Measurements from ENCODE around the gene ANKRD37.
"Not testable (repeated sequence)": the region's sequence is repeated elsewhere in the genome, so short reads cannot be mapped to it uniquely, and the experiment has no call there.

Gene ANKRD37, protein sequence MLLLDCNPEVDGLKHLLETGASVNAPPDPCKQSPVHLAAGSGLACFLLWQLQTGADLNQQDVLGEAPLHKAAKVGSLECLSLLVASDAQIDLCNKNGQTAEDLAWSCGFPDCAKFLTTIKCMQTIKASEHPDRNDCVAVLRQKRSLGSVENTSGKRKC

DNA sequence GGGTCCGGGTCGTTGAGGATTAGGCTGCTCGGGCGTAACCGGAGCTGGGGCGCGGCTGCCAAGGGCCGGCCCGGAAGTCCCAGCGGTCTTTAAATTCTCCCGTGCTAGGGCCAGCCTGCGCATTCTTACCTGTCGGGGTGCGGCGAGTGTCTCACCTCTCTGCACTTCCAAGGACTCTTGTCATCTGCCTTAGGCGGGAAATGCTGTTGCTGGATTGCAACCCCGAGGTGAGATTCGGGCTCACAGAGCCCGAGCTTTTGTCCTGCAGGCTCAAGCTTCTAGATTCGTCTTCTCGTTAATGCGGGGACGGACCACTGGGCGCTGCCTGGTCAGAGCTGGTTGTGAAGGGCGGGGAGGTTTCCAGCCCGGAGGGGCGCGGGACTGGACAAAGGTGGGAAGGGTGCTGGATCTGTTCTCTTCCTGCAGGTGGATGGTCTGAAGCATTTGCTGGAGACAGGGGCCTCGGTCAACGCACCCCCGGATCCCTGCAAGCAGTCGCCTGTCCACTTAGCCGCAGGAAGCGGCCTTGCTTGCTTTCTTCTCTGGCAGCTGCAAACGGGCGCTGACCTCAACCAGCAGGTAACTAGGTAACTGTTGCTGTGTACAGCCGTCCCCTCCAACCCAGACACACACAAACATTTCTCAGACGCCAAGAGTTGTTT, at the start of gene ANKRD37:
ANKRD37 (plus strand) TSS at position 118 of the 662 bp plus-strand sequence; CDS start at position 201, 83 bp downstream.
- no peaks in the 10 kb centered on the region for H3K9me3 Mint-ChIP-seq
- peak within 1 kb of the TSS; percentile 94 for H3K4me3 Mint-ChIP-seq
- H3K36me3 Mint-ChIP-seq, result peaks cover 4 to 15% of the 10 kb centered on the region in 2 donors
- no peaks in the 10 kb centered on the region for H3K27me3 Mint-ChIP-seq
- ATAC-seq (replicated peaks), result no peak
- no peak for DNase-seq
- H3K27ac Mint-ChIP-seq, result peak within 1 kb of the TSS; percentile 97
- H3K4me1 Mint-ChIP-seq, result peaks cover 16 to 42% of the 10 kb centered on the region in 2 donors

DNA sequence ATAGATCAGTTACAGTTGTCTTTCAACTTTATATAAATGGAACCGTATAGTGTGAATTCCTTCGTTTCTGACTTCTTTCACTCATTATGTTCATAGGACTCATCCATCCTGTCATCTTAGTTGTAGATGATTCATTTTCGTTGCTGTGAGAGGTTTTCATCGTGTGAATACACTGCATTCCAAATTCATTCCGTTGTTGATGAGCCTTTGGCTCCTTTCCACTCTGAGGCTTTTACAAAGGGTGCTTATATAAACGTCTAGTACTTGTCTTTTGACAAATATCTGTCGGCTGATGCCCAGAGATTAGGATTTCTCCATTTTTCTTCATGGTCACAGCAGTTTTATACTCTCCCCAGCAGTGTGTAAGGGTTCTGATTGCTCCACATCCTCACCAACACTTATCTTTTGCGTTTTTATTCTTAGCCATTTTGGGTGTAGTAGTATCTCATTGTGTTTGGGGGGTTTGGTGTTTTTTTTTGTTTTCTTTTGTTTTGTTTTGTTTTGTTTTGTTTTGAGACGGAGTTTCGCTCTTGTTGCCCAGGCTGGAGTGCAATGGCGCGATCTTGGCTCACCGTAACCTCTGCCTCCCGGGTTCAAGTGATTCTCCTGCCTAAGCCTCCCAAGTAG, 49.6 kb upstream of the ANKRD37 start:
- peaks cover 22 to 39% of the 10 kb centered on the region in 2 donors for H3K4me1 Mint-ChIP-seq
- H3K36me3 Mint-ChIP-seq, result peaks cover 53 to 60% of the 10 kb centered on the region in 2 donors
- no peak overlapping the region for H3K27ac Mint-ChIP-seq
- H3K4me3 Mint-ChIP-seq, result no peak overlapping the region
- H3K27me3 Mint-ChIP-seq, result no peaks in the 10 kb centered on the region
- no peaks in the 10 kb centered on the region for H3K9me3 Mint-ChIP-seq
- DNase-seq (no peak), ATAC-seq (replicated peaks) (no peak)

DNA sequence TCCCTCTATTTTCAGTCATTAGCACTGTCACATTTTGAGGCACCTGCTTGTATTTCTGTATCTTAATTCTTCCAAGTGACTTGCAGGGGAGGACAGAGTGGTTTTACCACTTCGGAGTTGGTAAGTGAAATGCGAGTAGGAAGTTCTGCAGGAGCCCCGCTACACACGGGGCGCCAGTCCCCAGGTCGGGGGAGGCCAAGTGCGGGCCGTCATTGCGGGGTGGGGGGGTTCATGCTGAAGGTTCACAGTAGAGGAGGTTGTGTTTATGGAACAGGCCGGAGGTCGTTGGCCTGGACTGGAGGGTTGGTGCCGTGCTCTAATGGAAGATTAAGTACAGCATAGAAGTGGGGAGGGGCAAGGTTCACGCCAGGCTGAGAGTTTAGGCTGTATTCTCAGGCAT, 45.0 kb upstream of the ANKRD37 start:
- Mint-ChIP-seq H3K4me3 (no peak overlapping the region), H3K4me1 (peaks cover 6 to 13% of the 10 kb centered on the region in 2 donors), H3K36me3 (peaks cover 66 to 80% of the 10 kb centered on the region in 2 donors), H3K27me3 (no peaks in the 10 kb centered on the region), H3K27ac (no peak overlapping the region), H3K9me3 (no peaks in the 10 kb centered on the region)
- DNase-seq (no peak), ATAC-seq (replicated peaks) (no peak)

DNA sequence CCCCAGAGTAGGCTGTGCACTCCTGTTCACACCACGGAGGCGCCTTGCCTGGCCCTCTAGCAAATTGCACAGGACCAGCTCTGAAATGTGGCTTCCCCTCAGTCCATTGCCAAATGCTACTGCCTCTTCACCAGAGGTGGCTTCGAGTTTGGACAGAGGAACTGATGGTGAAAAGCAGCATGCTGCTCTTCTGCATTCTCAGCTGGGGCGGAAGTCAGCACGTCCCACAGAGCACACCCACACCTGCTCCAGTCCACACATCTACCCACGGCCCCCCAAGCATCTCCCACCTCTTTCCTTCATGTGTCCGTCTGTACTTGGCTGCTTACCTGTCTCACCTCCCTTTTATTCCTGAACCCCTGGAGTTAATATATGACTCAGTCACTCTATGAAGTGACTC, 44.4 kb upstream of the ANKRD37 start:
- Mint-ChIP-seq H3K27me3 (no peaks in the 10 kb centered on the region), H3K27ac (no peak overlapping the region), H3K4me1 (peaks cover 2 to 13% of the 10 kb centered on the region in 2 donors), H3K36me3 (peaks cover 62 to 79% of the 10 kb centered on the region in 2 donors), H3K9me3 (no peaks in the 10 kb centered on the region), H3K4me3 (no peak overlapping the region)
- ATAC-seq (replicated peaks) (no peak), DNase-seq (no peak)

DNA sequence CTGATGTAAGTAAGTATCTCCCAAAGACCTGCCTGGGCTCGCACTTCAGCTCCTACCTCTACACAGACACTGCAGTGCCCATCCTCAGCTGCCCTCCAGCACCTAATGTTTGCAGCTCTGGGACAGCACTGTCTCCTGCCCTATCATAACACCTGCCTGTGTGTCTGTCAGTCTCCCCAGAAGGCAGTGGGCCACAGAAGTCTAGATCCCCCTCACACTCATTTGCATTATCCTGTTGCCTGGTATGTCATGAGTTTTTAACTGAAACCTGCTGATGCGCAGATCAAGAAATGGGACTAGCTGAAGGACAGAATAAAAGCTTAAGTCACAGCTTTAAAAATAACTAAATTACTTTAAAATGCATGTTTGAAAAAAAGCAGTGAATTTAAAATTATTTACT, 43.9 kb upstream of the ANKRD37 start:
- no peak for DNase-seq
- no peak overlapping the region for H3K27ac Mint-ChIP-seq
- no peaks in the 10 kb centered on the region for H3K9me3 Mint-ChIP-seq
- peaks cover 2 to 13% of the 10 kb centered on the region in 2 donors for H3K4me1 Mint-ChIP-seq
- no peak overlapping the region for H3K4me3 Mint-ChIP-seq
- no peaks in the 10 kb centered on the region for H3K27me3 Mint-ChIP-seq
- ATAC-seq (replicated peaks), result no peak
- peaks cover 62 to 80% of the 10 kb centered on the region in 2 donors for H3K36me3 Mint-ChIP-seq

DNA sequence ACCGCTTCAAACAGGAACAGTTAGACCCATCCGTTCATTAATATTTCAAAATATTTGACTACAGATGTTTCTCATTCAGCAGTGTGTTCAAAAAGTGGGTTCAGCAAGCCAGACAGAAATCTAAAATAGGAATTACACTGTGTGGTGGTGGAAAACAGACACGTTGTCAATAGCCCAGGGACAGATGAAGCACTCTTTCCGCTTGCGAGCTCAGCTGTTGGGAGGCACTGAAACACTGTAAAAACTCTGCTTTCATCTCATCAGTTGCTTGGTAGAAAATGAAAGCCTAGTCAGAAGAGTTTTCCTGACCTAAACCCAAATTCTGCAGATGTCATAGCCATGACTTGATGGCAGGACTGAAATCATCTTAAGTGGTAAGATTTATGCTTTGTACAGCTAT, 39.4 kb upstream of the ANKRD37 start:
- H3K36me3 Mint-ChIP-seq, result peaks cover 33 to 49% of the 10 kb centered on the region in 2 donors
- DNase-seq, result no peak

DNA sequence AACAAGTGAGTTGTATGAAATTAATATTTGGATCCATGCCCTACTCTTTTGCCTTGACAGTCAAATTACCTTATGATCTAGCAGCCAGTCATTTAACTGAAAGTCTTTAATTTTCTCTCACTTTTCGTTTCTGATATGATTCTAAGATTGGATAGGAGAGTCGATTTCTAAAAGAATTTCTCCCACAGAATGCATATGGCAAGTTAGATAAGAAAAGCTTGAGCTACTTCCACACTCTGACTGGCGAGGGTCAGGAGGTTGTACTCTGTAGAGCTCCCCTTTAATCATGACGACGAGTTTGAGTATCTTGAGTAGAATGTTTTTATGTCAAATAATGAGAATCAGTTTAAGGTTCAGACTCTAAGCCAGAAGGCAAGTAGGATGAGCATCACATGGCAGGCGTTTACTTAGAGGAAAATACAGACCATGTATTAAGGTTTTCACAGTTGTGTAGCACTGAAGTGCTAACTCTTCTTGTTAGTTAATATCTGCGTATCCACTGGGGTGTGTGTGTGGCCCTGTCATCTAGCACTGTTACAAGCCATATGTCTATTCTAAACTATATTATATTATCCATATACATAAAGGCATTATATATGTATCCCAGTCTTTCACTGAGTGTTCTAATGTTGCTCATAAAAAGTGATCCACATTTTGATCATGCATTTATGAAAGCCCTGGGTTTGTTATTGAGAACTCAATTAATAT, 38.8 kb upstream of the ANKRD37 start:
- Mint-ChIP-seq H3K36me3 (peaks cover 26 to 42% of the 10 kb centered on the region in 2 donors), H3K4me3 (no peak overlapping the region), H3K27me3 (no peaks in the 10 kb centered on the region), H3K27ac (peak overlapping the region; percentile 47), H3K4me1 (no peaks in the 10 kb centered on the region), H3K9me3 (no peaks in the 10 kb centered on the region)
- no peak for ATAC-seq (replicated peaks)
- no peak for DNase-seq

More for the DNA sequence above, 39.4 kb upstream of the ANKRD37 start:
- Mint-ChIP-seq H3K9me3 (no peaks in the 10 kb centered on the region), H3K27ac (no peak overlapping the region), H3K27me3 (no peaks in the 10 kb centered on the region), H3K4me3 (no peak overlapping the region), H3K4me1 (no peaks in the 10 kb centered on the region)
- no peak for ATAC-seq (replicated peaks)

DNA sequence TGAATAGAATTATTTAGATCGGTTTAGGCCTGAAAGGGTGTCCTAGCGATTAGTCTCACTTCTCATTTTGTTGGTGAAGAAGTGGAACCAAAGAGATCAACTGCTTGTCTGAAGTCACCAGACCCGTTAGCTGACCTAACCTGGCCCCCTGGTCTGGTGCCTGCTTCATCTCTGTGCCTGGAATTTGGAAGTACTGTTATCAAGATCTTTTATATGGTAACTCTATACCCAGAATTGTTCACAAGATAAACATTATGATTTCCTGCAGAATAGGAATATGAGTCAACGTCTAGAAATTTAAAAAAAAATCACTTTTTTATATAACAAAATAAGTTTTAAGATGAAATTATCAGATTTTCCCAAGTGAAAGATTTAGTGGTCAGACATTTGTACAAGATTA, 38.1 kb upstream of the ANKRD37 start:
- Mint-ChIP-seq H3K27ac (no peak overlapping the region), H3K4me1 (no peaks in the 10 kb centered on the region), H3K4me3 (no peak overlapping the region), H3K9me3 (no peaks in the 10 kb centered on the region), H3K36me3 (peaks cover 24 to 38% of the 10 kb centered on the region in 2 donors), H3K27me3 (no peaks in the 10 kb centered on the region)
- DNase-seq, result no peak
- peak in 1 of 2 donors; percentile 51 for ATAC-seq (replicated peaks)

DNA sequence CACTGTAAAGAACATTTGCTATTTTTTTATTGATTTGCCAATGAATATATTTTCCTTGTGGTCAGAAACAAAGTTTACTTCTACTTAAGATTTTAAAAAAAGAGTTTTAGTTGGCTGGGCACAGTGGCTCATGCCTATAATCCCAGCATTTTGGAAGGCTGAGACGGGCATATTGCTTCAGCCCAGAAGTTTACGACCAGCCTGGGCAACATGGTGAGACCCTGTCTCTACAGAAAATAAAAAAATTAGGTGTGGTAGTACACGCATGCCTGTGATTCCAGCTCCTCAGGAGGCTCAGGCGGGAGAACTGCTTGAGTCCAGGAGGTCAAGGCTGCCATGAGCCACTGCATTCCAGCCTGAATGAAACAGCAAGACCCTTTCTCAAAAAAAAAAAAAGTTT, 37.7 kb upstream of the ANKRD37 start:
- peaks cover 23 to 36% of the 10 kb centered on the region in 2 donors for H3K36me3 Mint-ChIP-seq
- H3K27ac Mint-ChIP-seq, result no peak overlapping the region
- no peaks in the 10 kb centered on the region for H3K27me3 Mint-ChIP-seq
- ATAC-seq (replicated peaks), result no peak
- no peaks in the 10 kb centered on the region for H3K9me3 Mint-ChIP-seq
- no peak for DNase-seq
- H3K4me3 Mint-ChIP-seq, result no peak overlapping the region
- no peaks in the 10 kb centered on the region for H3K4me1 Mint-ChIP-seq

DNA sequence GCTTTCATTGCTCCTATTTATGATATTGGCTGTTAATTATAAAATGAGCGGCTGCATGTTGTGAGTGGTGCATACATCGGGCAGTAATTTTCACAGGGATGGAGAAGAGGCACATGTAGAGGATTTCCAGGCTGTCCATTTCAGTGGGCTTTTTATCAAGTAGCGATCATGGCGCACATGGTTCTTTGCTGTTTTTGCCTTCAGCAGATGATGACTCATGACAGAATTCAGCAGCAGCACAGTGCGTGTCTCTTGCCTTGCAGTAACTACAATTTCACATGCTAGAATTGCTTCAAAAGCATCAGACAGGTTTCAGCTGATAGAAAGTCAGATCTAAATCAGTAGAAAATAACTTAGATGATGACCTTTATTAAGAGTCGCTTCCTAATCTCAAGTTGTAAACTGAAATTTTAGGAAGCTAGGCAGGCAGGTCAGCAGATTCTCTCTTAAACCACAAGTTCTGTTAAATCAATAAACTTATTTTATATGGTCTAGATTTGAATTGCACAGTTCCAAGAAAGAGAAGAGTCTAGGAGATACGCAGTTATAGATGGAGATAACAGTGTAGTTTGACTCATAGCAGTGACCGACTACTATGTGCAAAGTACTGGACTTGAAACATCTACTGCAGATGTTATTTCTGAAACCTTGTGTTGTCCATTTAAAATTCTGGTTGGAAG, 36.7 kb upstream of the ANKRD37 start:
- Mint-ChIP-seq H3K9me3 (no peaks in the 10 kb centered on the region), H3K27ac (no peak overlapping the region), H3K27me3 (no peaks in the 10 kb centered on the region), H3K36me3 (peaks cover 16 to 27% of the 10 kb centered on the region in 2 donors), H3K4me1 (no peaks in the 10 kb centered on the region), H3K4me3 (no peak overlapping the region)
- DNase-seq (no peak), ATAC-seq (replicated peaks) (no peak)

DNA sequence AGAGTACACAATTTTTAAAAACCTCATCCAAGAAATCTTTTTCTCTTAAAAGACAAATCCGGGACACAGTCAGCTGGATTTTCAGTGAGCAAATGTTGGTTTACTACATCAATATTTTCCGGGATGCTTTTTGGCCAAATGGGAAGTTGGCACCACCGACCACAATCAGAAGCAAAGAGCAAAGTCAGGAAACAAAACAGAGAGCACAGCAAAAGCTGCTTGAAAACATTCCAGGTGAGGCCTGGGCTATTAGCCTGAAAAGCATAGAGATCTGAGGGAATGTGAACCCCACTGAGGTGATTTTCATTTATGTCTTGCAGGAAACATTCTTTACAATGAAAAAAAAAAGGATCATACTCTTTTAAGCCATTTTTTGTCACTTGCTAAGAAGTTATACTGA, 34.8 kb upstream of the ANKRD37 start:
- no peak overlapping the region for H3K27ac Mint-ChIP-seq
- H3K27me3 Mint-ChIP-seq, result no peaks in the 10 kb centered on the region
- no peaks in the 10 kb centered on the region for H3K9me3 Mint-ChIP-seq
- peaks cover 15 to 18% of the 10 kb centered on the region in 2 donors for H3K36me3 Mint-ChIP-seq
- ATAC-seq (replicated peaks), result no peak
- no peak overlapping the region for H3K4me3 Mint-ChIP-seq
- DNase-seq, result no peak
- no peaks in the 10 kb centered on the region for H3K4me1 Mint-ChIP-seq

DNA sequence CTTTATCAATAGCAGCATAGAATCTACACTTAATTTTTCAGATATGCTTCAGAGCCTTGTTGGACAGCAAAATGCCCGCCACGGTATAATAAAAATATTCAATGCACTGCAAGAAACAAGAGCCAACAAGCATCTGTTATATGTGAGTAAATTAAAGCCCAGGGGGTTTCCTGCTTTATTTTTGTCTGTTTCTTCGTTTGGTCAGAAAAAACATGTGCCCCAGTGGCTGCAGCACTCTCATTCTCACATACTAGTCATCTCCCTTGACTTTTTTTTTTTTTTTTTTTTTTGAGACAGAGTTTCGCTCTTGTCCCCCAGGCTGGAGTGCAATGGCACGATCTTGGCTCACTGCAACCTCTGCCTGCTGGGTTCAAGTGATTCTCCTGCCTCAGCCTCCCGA, 34.1 kb upstream of the ANKRD37 start:
- not testable (repeated sequence) for H3K9me3 Mint-ChIP-seq; H3K4me3 Mint-ChIP-seq; H3K27ac Mint-ChIP-seq; H3K4me1 Mint-ChIP-seq; DNase-seq; H3K27me3 Mint-ChIP-seq; ATAC-seq (replicated peaks)
- peaks cover 10 to 11% of the 10 kb centered on the region in 2 donors for H3K36me3 Mint-ChIP-seq

DNA sequence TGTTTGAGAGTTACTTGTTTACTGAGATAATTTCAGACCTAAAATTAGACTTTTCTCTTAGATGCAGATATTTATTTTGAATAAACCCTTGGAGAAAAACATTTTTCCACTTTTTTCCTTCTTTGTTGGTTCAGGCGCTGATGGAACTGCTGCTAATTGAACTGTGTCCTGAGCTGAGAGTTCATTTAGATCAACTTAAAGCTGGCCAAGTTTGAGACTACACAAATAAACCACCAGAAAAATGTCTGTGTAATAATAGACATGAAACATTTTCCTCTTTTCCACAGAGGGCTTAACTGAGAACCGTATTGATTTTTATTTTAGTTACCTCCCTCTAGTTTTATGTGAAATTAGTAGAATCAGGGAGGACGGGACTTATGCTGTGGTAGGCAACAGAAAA, 33.4 kb upstream of the ANKRD37 start:
- no peak for ATAC-seq (replicated peaks)
- Mint-ChIP-seq H3K27ac (no peak overlapping the region), H3K4me3 (no peak overlapping the region), H3K36me3 (peaks cover 9 to 11% of the 10 kb centered on the region in 2 donors), H3K4me1 (no peaks in the 10 kb centered on the region), H3K27me3 (no peaks in the 10 kb centered on the region), H3K9me3 (no peaks in the 10 kb centered on the region)
- no peak for DNase-seq

DNA sequence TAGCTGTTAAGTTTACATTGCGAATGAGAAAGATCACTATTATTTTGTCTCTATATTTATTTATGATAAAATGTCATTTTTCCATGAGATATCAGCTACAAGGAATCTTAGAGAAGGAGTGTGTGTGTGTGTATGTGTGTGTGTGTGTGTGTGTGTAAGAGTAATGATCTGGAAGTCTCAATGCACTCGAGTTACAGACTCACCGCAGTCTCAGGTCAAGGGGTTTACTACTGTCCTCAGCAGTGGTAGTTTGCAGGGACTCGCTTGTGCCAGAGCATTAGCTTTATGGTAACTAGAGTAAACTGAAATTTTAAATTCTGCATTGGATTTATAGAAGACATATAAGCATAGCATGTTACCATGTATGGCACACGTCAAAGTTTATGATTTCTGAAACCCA, 31.8 kb upstream of the ANKRD37 start:
- DNase-seq (no peak), ATAC-seq (replicated peaks) (no peak)
- H3K4me1 Mint-ChIP-seq, result no peaks in the 10 kb centered on the region
- no peaks in the 10 kb centered on the region for H3K9me3 Mint-ChIP-seq
- no peak overlapping the region for H3K27ac Mint-ChIP-seq
- no peak overlapping the region for H3K4me3 Mint-ChIP-seq
- H3K27me3 Mint-ChIP-seq, result no peaks in the 10 kb centered on the region
- H3K36me3 Mint-ChIP-seq, result peaks cover 10 to 12% of the 10 kb centered on the region in 2 donors
